ENCODE results near the gene ORC4.

Gene ORC4

DNA sequence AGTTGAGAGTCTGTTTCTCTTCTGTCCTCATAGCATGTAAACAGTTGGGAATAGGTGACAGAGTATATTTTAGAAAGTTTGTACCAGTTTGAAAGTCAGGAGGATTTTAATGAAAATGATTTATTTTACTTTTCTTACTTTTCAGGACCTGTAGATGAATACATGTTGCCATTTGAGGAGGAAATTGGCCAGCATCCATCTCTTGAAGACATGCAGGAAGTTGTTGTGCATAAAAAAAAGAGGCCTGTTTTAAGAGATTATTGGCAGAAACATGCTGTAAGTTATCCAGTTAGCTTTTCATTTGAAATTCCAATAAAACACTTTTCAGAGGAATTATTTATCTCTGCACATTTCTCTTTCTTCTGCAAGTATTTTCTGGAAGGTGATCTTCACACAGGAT lies 94.7 kb downstream of the ORC4 start:
- no peak for DNase-seq

GRCh38 chr2:147924647-147925046 lies 95.9 kb downstream of the ORC4 start:
- no peak for DNase-seq

GRCh38 chr2:147923846-147924245 lies 96.7 kb downstream of the ORC4 start:
- no peak for DNase-seq

DNA sequence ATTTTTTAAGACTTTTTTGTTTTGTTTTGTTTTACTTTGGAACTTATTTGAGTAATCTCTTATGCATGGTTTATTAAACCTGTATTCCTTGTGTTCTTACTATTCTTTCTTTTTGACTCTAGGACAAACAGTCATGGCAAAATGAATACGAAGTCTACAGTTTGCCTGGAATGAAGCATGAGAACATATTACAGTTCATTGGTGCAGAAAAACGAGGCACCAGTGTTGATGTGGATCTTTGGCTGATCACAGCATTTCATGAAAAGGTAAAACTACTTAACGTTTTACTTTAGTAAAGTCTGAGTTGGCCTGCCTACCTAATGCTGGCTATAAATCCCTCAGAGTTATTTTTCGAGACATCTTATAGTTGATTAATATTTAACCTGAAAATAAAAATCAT lies 103.4 kb downstream of the ORC4 start:
- no peak for DNase-seq

DNA sequence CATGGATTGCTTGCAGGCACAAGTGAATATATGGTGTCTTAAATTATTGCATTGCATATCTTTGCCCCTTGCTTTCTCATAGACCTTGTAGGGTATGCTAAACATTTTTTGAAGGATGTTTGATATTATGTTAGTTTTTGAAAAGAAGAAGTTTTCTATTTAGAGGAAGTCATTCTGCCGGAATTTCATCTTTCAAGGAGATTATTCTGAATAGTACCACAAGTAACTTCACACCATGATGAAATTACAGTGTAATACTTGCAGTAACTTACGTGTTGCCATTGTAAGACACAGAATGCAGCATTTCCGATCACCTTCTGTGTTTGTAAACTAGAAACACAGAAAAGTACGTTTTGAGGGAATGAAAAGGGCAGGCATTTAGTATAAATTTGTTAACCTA lies 103.8 kb downstream of the ORC4 start:
- no peak for DNase-seq

GRCh38 chr2:147916067-147916466 lies 104.5 kb downstream of the ORC4 start:
- DNase-seq: no peak

GRCh38 chr2:147913701-147914480 lies 106.6 kb downstream of the ORC4 start:
- DNase-seq: no peak

GRCh38 chr2:147910990-147911473 lies 109.5 kb downstream of the ORC4 start:
- no peak for DNase-seq

DNA sequence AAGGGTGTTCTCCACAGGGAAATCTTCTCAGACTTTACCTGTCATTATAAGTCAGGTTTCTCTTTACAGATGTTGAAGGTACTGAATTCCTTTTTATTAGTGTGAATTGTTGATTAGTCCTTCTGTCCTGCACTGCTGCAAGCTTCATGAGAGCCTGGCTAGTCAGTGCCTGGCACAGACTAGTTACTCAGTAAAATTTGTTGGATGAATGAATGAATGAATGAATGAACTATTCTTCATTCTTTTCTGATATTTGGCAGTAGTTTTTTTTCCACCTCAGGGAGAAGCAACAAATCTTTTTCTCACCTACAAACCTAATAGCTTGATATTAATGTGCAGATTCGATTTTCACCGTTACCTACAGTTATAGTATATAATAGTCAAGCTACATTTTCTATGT lies 111.4 kb downstream of the ORC4 start:
- no peak for DNase-seq

GRCh38 chr2:147904051-147904450 lies 116.5 kb downstream of the ORC4 start:
- no peak for DNase-seq

GRCh38 chr2:147888680-147889079 lies 131.9 kb downstream of the ORC4 start:
- no peak for DNase-seq

- no peak for DNase-seq
Observed at GRCh38 chr2:147886136-147886535, 134.4 kb downstream of the ORC4 start.

DNA sequence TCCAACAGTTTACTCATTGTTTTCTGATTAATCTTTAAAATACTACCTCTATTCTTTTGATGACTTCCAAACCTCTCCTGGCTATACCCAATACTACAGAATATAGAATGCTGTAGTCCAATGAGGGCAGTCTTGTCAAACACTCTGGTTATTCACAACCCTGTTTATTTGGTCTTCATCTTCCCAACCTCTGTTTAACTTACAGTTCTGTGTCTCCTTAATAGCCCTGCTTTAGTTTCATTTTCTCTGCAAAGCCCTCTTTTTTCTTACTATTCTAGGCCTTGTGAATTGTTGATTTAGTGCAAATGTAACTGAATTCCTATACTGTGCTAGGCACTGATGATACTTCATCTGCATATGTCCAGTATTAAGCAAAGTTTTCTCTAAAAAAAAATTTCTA lies 135.7 kb downstream of the ORC4 start:
- DNase-seq: no peak

- no peak for DNase-seq
Observed at GRCh38 chr2:147882631-147883030, 137.9 kb downstream of the ORC4 start.

Measured in activated CD8-positive, alpha-beta memory T cell treated with anti-CD3 and anti-CD28 coated beads, Interleukin-2, amount 50 U/mL, for 48 hours (primary cell).